HEK293 (cell line): ENCODE results near the gene SIDT1.

ENCODE experiments used
- MZF1 ChIP-seq: fragments of 450-650 bp; formaldehyde crosslinking; IDR thresholded peaks from 2 replicates; pipeline ENCODE4 v1.5.1; 2017; ENCODE audit warnings: missing biosample characterization, missing genetic modification characterization, borderline replicate concordance
- SP2 ChIP-seq: fragments of 450-650 bp; formaldehyde crosslinking; IDR thresholded peaks from 2 replicates; pipeline ENCODE4 v1.5.1; 2016; ENCODE audit warnings: missing biosample characterization, missing genetic modification characterization
- ZBTB49 ChIP-seq: fragments of 450-650 bp; formaldehyde crosslinking; IDR thresholded peaks from 2 replicates; pipeline ENCODE4 v1.5.1; 2016; ENCODE audit warnings: missing biosample characterization, missing genetic modification characterization, low read depth
- ZNF114 ChIP-seq: fragments of 450-650 bp; formaldehyde crosslinking; IDR thresholded peaks from 2 replicates; pipeline ENCODE4 v1.5.0; 2017; ENCODE audit warnings: missing biosample characterization, missing genetic modification characterization
- ZNF148 ChIP-seq: fragments of 450-650 bp; formaldehyde crosslinking; IDR thresholded peaks from 2 replicates; pipeline ENCODE4 v1.5.0; 2017; ENCODE audit warnings: missing biosample characterization, missing genetic modification characterization, borderline replicate concordance
- ZNF416 ChIP-seq: fragments of 450-650 bp; formaldehyde crosslinking; IDR thresholded peaks from 2 replicates; pipeline ENCODE4 v1.5.1; 2016; ENCODE audit warnings: missing biosample characterization, missing genetic modification characterization
- ZNF654 ChIP-seq: fragments of 450-650 bp; formaldehyde crosslinking; IDR thresholded peaks from 2 replicates; pipeline ENCODE4 v1.5.1; 2016; ENCODE audit warnings: low read depth, missing biosample characterization, missing genetic modification characterization
- ZNF785 ChIP-seq: fragments of 450-650 bp; formaldehyde crosslinking; IDR thresholded peaks from 2 replicates; pipeline ENCODE4 v1.5.1; 2016; ENCODE audit warnings: missing biosample characterization, missing genetic modification characterization
- TF ChIP-seq, protein P1 (sequence below): fragments of 450-650 bp; formaldehyde crosslinking; IDR thresholded peaks from 2 replicates; pipeline ENCODE4 v1.5.1; 2016; ENCODE audit warnings: missing biosample characterization, missing genetic modification characterization
- TF ChIP-seq, protein P2 (sequence below): fragments of 450-650 bp; formaldehyde crosslinking; IDR thresholded peaks from 2 replicates; pipeline ENCODE4 v1.5.1; 2016; ENCODE audit warnings: missing biosample characterization, missing genetic modification characterization, low read depth
- TF ChIP-seq, protein P3 (sequence below): fragments of 450-650 bp; formaldehyde crosslinking; IDR thresholded peaks from 2 replicates; pipeline ENCODE4 v1.5.1; 2016; ENCODE audit warnings: missing biosample characterization, missing genetic modification characterization
- TF ChIP-seq, protein P4 (sequence below): fragments of 450-650 bp; formaldehyde crosslinking; IDR thresholded peaks from 2 replicates; pipeline ENCODE4 v1.5.1; 2016; ENCODE audit warnings: missing biosample characterization, missing genetic modification characterization

- TF ChIP-seq, protein P1, sequence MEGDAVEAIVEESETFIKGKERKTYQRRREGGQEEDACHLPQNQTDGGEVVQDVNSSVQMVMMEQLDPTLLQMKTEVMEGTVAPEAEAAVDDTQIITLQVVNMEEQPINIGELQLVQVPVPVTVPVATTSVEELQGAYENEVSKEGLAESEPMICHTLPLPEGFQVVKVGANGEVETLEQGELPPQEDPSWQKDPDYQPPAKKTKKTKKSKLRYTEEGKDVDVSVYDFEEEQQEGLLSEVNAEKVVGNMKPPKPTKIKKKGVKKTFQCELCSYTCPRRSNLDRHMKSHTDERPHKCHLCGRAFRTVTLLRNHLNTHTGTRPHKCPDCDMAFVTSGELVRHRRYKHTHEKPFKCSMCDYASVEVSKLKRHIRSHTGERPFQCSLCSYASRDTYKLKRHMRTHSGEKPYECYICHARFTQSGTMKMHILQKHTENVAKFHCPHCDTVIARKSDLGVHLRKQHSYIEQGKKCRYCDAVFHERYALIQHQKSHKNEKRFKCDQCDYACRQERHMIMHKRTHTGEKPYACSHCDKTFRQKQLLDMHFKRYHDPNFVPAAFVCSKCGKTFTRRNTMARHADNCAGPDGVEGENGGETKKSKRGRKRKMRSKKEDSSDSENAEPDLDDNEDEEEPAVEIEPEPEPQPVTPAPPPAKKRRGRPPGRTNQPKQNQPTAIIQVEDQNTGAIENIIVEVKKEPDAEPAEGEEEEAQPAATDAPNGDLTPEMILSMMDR (tag by site-specific recombination) = no peak
- TF ChIP-seq ZBTB49 = no peak
- no peak for TF ChIP-seq ZNF785 (tag by site-specific recombination)
- TF ChIP-seq SP2 (tag by site-specific recombination) = no peak
- TF ChIP-seq, protein P2, sequence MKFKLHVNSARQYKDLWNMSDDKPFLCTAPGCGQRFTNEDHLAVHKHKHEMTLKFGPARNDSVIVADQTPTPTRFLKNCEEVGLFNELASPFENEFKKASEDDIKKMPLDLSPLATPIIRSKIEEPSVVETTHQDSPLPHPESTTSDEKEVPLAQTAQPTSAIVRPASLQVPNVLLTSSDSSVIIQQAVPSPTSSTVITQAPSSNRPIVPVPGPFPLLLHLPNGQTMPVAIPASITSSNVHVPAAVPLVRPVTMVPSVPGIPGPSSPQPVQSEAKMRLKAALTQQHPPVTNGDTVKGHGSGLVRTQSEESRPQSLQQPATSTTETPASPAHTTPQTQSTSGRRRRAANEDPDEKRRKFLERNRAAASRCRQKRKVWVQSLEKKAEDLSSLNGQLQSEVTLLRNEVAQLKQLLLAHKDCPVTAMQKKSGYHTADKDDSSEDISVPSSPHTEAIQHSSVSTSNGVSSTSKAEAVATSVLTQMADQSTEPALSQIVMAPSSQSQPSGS (tag by site-specific recombination) = no peak
- TF ChIP-seq MZF1 (tag by site-specific recombination) = no peak
- TF ChIP-seq, protein P3, sequence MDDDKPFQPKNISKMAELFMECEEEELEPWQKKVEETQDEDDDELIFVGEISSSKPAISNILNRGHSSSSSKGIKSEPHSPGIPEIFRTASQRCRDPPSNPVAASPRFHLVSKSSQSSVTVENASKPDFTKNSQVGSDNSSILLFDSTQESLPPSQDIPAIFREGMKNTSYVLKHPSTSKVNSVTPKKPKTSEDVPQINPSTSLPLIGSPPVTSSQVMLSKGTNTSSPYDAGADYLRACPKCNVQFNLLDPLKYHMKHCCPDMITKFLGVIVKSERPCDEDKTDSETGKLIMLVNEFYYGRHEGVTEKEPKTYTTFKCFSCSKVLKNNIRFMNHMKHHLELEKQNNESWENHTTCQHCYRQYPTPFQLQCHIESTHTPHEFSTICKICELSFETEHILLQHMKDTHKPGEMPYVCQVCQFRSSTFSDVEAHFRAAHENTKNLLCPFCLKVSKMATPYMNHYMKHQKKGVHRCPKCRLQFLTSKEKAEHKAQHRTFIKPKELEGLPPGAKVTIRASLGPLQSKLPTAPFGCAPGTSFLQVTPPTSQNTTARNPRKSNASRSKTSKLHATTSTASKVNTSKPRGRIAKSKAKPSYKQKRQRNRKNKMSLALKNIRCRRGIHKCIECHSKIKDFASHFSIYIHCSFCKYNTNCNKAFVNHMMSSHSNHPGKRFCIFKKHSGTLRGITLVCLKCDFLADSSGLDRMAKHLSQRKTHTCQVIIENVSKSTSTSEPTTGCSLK (tag by site-specific recombination) = no peak
- TF ChIP-seq, protein P4, sequence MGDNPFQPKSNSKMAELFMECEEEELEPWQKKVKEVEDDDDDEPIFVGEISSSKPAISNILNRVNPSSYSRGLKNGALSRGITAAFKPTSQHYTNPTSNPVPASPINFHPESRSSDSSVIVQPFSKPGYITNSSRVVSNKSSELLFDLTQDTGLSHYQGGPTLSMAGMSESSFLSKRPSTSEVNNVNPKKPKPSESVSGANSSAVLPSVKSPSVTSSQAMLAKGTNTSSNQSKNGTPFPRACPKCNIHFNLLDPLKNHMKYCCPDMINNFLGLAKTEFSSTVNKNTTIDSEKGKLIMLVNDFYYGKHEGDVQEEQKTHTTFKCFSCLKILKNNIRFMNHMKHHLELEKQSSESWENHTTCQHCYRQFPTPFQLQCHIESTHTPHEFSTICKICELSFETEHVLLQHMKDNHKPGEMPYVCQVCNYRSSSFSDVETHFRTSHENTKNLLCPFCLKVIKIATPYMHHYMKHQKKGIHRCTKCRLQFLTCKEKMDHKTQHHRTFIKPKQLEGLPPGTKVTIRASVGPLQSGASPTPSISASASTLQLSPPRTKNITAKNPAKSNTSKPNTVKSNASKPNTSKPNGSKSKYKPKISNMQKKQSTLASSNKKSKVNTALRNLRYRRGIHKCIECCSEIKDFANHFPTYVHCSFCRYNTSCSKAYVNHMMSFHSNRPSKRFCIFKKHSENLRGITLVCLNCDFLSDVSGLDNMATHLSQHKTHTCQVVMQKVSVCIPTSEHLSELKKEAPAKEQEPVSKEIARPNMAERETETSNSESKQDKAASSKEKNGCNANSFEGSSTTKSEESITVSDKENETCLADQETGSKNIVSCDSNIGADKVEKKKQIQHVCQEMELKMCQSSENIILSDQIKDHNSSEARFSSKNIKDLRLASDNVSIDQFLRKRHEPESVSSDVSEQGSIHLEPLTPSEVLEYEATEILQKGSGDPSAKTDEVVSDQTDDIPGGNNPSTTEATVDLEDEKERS (tag by site-specific recombination) = no peak
- no peak for TF ChIP-seq ZNF148 (tag by site-specific recombination)
- no peak for TF ChIP-seq ZNF114 (tag by site-specific recombination)
- no peak for TF ChIP-seq ZNF416 (tag by site-specific recombination)
- TF ChIP-seq ZNF654 (tag by site-specific recombination) = no peak
Measured at GRCh38 chr3:113575206-113575605, 42.9 kb downstream of the SIDT1 start.
